ENCODE measurements around the gene KIF3A.

KIF3A gene

DNA sequence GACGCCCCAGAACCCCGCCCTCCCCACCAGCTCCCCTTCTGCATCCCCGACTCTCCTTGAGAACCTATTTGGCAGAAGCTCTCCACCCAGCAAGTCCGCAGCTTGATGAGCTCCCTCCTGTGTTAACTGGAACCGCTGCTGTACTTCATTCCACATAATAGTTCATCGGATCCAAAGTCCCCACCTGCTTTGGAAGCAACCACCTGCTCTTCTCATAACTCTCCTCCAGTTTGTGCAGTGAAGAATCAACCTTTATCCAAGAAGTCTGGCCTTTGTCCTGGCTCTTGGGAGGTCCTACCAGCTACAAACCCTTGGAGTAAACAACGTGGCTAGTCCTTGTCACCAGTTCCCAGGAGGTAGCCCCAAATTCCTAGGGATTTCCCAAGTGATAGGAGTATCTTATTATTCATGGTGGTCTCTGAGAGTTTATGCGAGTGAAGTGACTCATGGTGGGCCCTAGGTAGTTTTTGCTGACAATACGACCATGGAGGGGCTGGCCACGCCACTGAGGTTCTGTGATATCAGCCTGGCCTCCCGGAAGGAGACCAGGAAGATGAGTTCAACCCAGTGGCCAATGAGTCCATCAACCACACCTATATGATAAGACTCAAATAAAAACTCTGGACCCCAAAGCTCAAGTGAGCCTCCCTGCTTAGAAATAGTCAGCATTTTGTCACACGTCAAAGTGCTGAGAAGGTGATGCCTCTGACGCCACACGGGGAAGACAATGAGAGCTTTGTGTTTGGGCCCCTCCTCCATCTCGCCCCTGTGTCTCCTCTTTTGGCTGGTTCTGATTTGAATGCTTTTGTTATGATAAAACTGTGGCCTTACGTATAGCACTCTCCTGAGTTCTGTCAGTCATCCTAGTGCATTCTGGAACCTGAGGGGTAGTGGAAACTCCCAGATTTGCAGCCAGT, 67.1 kb downstream of the KIF3A start:
- no peak for ATAC-seq

DNA sequence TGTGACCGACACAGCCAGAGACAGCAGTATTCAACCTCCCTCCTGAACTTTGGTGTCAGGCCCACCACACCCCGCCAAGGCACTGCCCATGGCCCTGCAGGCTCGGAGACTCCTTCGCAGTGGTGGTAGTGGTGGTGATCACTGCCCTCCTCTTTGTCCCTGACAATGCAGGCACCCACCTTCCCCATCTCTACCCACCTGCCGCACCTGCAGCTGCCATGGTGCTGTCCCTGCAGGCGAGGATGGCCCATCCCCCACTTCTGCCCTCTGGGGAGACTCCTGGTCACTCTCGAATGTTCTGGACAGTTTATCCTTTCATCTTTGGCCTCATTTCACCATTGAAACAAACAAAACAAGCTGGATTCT, 67.9 kb downstream of the KIF3A start:
- ATAC-seq: no peak
- TF ChIP-seq ZNF8 (CRISPR knock-in tag; IDR thresholded peaks at IDR 0.05): no peak
- no peak for TF ChIP-seq CSRNP3 (CRISPR knock-in tag; IDR thresholded peaks at IDR 0.05)
- no peak for TF ChIP-seq ESRRG (CRISPR knock-in tag; IDR thresholded peaks at IDR 0.05)
- no peak for TF ChIP-seq TCF4 (CRISPR knock-in tag; IDR thresholded peaks at IDR 0.05; ENCODE audit: borderline replicate concordance)
- TF ChIP-seq ZFP30 (CRISPR knock-in tag; IDR thresholded peaks at IDR 0.05): no peak
- no peak for TF ChIP-seq OSR1 (CRISPR knock-in tag; IDR thresholded peaks at IDR 0.05)
- no peak for TF ChIP-seq GLIS3 (CRISPR knock-in tag; IDR thresholded peaks at IDR 0.05)
- no peak for TF ChIP-seq PPARA (CRISPR knock-in tag; IDR thresholded peaks at IDR 0.05; ENCODE audit: borderline replicate concordance)
- no peak for TF ChIP-seq ISL1 (CRISPR knock-in tag; IDR thresholded peaks at IDR 0.05)
- TF ChIP-seq POU6F1 (CRISPR knock-in tag; IDR thresholded peaks at IDR 0.05; ENCODE audit: borderline replicate concordance, low read depth): no peak
- TF ChIP-seq BACH2 (CRISPR knock-in tag; IDR thresholded peaks at IDR 0.05; ENCODE audit: borderline replicate concordance): no peak
- no peak for TF ChIP-seq ARNTL (CRISPR knock-in tag; IDR thresholded peaks at IDR 0.05; ENCODE audit: borderline replicate concordance, low read depth)
- no peak for TF ChIP-seq TSHZ2 (CRISPR knock-in tag; IDR thresholded peaks at IDR 0.05)
- TF ChIP-seq ZNF70 (CRISPR knock-in tag; IDR thresholded peaks at IDR 0.05): no peak
- no peak for TF ChIP-seq ZFP3 (CRISPR knock-in tag; IDR thresholded peaks at IDR 0.05)
- no peak for TF ChIP-seq TOX (CRISPR knock-in tag; IDR thresholded peaks at IDR 0.05; ENCODE audit: borderline replicate concordance)
- TF ChIP-seq, protein P1, sequence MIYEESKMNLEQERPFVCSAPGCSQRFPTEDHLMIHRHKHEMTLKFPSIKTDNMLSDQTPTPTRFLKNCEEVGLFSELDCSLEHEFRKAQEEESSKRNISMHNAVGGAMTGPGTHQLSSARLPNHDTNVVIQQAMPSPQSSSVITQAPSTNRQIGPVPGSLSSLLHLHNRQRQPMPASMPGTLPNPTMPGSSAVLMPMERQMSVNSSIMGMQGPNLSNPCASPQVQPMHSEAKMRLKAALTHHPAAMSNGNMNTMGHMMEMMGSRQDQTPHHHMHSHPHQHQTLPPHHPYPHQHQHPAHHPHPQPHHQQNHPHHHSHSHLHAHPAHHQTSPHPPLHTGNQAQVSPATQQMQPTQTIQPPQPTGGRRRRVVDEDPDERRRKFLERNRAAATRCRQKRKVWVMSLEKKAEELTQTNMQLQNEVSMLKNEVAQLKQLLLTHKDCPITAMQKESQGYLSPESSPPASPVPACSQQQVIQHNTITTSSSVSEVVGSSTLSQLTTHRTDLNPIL (CRISPR knock-in tag; IDR thresholded peaks at IDR 0.05; ENCODE audit: low read depth): no peak
- TF ChIP-seq CSDC2 (CRISPR knock-in tag; IDR thresholded peaks at IDR 0.05): no peak

More for the DNA sequence above, 67.1 kb downstream of the KIF3A start:
- TF ChIP-seq TOX (CRISPR knock-in tag; IDR thresholded peaks at IDR 0.05; ENCODE audit: borderline replicate concordance) (no peak), ZNF565 (CRISPR knock-in tag; conservative IDR thresholded peaks at IDR 0.05; ENCODE audit: low read depth) (no peak), ISL1 (CRISPR knock-in tag; IDR thresholded peaks at IDR 0.05) (no peak), OSR1 (CRISPR knock-in tag; IDR thresholded peaks at IDR 0.05) (no peak), GLIS3 (CRISPR knock-in tag; IDR thresholded peaks at IDR 0.05) (no peak), SNAI2 (CRISPR knock-in tag; IDR thresholded peaks at IDR 0.05) (no peak)

GRCh38 chr5:132668706-132669454, 68.5 kb downstream of the KIF3A start:
- ATAC-seq: no peak
- TF ChIP-seq PPARA (CRISPR knock-in tag; IDR thresholded peaks at IDR 0.05; ENCODE audit: borderline replicate concordance) (no peak), RARB (CRISPR knock-in tag; IDR thresholded peaks at IDR 0.05) (no peak), TOX (CRISPR knock-in tag; IDR thresholded peaks at IDR 0.05; ENCODE audit: borderline replicate concordance) (no peak), CSRNP3 (CRISPR knock-in tag; IDR thresholded peaks at IDR 0.05) (no peak), ZNF8 (CRISPR knock-in tag; IDR thresholded peaks at IDR 0.05) (no peak), CSDC2 (CRISPR knock-in tag; IDR thresholded peaks at IDR 0.05) (no peak), TCF4 (CRISPR knock-in tag; IDR thresholded peaks at IDR 0.05; ENCODE audit: borderline replicate concordance) (no peak), ZNF565 (CRISPR knock-in tag; conservative IDR thresholded peaks at IDR 0.05; ENCODE audit: low read depth) (no peak), ZFP30 (CRISPR knock-in tag; IDR thresholded peaks at IDR 0.05) (no peak), ESRRG (CRISPR knock-in tag; IDR thresholded peaks at IDR 0.05) (no peak), POU6F1 (CRISPR knock-in tag; IDR thresholded peaks at IDR 0.05; ENCODE audit: borderline replicate concordance, low read depth) (no peak), ZNF70 (CRISPR knock-in tag; IDR thresholded peaks at IDR 0.05) (no peak)
- TF ChIP-seq, protein P2, sequence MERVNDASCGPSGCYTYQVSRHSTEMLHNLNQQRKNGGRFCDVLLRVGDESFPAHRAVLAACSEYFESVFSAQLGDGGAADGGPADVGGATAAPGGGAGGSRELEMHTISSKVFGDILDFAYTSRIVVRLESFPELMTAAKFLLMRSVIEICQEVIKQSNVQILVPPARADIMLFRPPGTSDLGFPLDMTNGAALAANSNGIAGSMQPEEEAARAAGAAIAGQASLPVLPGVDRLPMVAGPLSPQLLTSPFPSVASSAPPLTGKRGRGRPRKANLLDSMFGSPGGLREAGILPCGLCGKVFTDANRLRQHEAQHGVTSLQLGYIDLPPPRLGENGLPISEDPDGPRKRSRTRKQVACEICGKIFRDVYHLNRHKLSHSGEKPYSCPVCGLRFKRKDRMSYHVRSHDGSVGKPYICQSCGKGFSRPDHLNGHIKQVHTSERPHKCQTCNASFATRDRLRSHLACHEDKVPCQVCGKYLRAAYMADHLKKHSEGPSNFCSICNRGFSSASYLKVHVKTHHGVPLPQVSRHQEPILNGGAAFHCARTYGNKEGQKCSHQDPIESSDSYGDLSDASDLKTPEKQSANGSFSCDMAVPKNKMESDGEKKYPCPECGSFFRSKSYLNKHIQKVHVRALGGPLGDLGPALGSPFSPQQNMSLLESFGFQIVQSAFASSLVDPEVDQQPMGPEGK (CRISPR knock-in tag; IDR thresholded peaks at IDR 0.05; ENCODE audit: borderline replicate concordance): no peak

Measured in SK-N-SH treated with all-trans-retinoic acid at 6 μM for 48 hours (cell line).